Left lung (tissue), 10 donors: ENCODE results near the gene WNT5B. TPM values are rescaled to one million over a fixed set of nuclear protein-coding genes. Genes with fewer than 3 reads are reported as not detected.

Source experiments
- ATAC-seq: fragments of 200-7000 bp; cut with Tn5 transposase; one replicate; pipeline ENCODE4 v1.9.1; 2020; ENCODE audit warnings: moderate library complexity
- DNase-seq, 4 donors: peaks; one replicate each; pipeline ENCODE4 v3.0.0-alpha.2; 2013 to 2020
- H3K27ac ChIP-seq, 2 donors: fragments of 200-600 bp; sonication (generic) in 1 of 2; one replicate each; pipeline versions ENCODE4 v1.5.0 to v1.8.0; 2020 to 2021
- H3K27me3 ChIP-seq, 2 donors: fragments of 200-600 bp; sonication (generic) in 1 of 2; one replicate each; pipeline versions ENCODE4 v1.5.0 to v1.8.0; 2020 to 2021
- H3K36me3 ChIP-seq, 2 donors: fragments of 200-600 bp; sonication (generic) in 1 of 2; one replicate each; pipeline versions ENCODE4 v1.5.0 to v1.8.0; 2020 to 2021
- H3K4me1 ChIP-seq, 2 donors: fragments of 200-600 bp; one replicate each; pipeline ENCODE4 v1.8.0; 2021
- H3K4me3 ChIP-seq, 2 donors: fragments of 200-600 bp; sonication (generic) in 1 of 2; one replicate each; pipeline versions ENCODE4 v1.5.0 to v1.8.0; 2020 to 2021; ENCODE audit warnings: mild to moderate bottlenecking in 1 of 2
- H3K9me3 ChIP-seq, 2 donors: fragments of 200-600 bp; sonication (generic) in 1 of 2; one replicate each; pipeline versions ENCODE4 v1.5.0 to v1.8.0; 2020 to 2021
- CTCF ChIP-seq, 2 donors: fragments of 200-600 bp; sonication (generic) in 1 of 2; IDR thresholded peaks; one replicate each; pipeline versions ENCODE4 v1.5.0 to v1.8.0; 2021; ENCODE audit warnings: antibody characterized with exemption in 2 of 2
- intact Hi-C, 2 donors: fragments of 100-400 bp; cut with DNase I; formaldehyde crosslinking; loops; one replicate each; pipeline versions ENCODE4 v1.11.2 to v1.14.2; 2022
- polyA plus RNA-seq, 6 donors: library from polyadenylated mRNA; unstranded; fragments of 120-200 nt; gene quantifications; one replicate each; pipeline ENCODE4 v1.2.1, GENCODE V29; 2013; ENCODE audit not compliant: insufficient read length in 6 of 6
- total RNA-seq, 2 donors: library from RNA; stranded (reverse); fragmentation: NEBNext Ultra II Directional; extraction: Animal tissue kit (Norgen Biotek cat#: 25700); gene quantifications; one replicate each; pipeline ENCODE4 v1.2.1, GENCODE V29; 2021
- donor health status: DM: no; HTN: yes; CAD: no.
- donor health status: DM: no; HTN: no; CAD: no.

The WNT5B gene
- total and polyA plus RNA-seq, 8 donors = 3.3 to 8.8 (median 6.7) TPM

GRCh38 chr12:1644534-1645438, 15.8 kb downstream of the WNT5B start:
- Histone ChIP-seq H3K4me3 (no peak overlapping the region), H3K27ac (no peak overlapping the region), H3K36me3 (no peaks in the 10 kb centered on the region), H3K27me3 (no peaks in the 10 kb centered on the region), H3K4me1 (peaks cover 0 to 22% of the 10 kb centered on the region in 2 donors), H3K9me3 (no peaks in the 10 kb centered on the region)
- ATAC-seq = peak; percentile 70
- intact Hi-C loops = loop anchor here in 1 of 2 donors (10.0 kb wide), 1 partner anchor 290 kb away; no protein-coding TSS in a partner anchor
- DNase-seq = peak; percentile 65 to 94 (median 85)
- no peak for TF ChIP-seq CTCF (IDR thresholded peaks at IDR 0.05)

- TF ChIP-seq CTCF (IDR thresholded peaks at IDR 0.05) = no peak
- intact Hi-C loops = loop anchor here in 1 of 2 donors (10.0 kb wide), 1 partner anchor 289 kb away; no protein-coding TSS in a partner anchor
- Histone ChIP-seq H3K36me3 (no peaks in the 10 kb centered on the region), H3K27me3 (no peaks in the 10 kb centered on the region), H3K9me3 (no peaks in the 10 kb centered on the region), H3K4me3 (no peak overlapping the region), H3K27ac (no peak overlapping the region), H3K4me1 (peaks cover 0 to 22% of the 10 kb centered on the region in 2 donors)
- no peak for ATAC-seq
- no peak for DNase-seq
These were observed 16.8 kb downstream of the WNT5B start for GRCh38 chr12:1645819-1646218.

- DNase-seq (peak in 1 of 4 donors; percentile 82), ATAC-seq (peak; percentile 27)
- no peak for TF ChIP-seq CTCF (IDR thresholded peaks at IDR 0.05)
- H3K9me3 ChIP-seq = no peaks in the 10 kb centered on the region
- H3K36me3 ChIP-seq = no peaks in the 10 kb centered on the region
- H3K27me3 ChIP-seq = no peaks in the 10 kb centered on the region
- no peak overlapping the region for H3K4me3 ChIP-seq
- no peak overlapping the region for H3K27ac ChIP-seq
- intact Hi-C loops = loop anchor here in 1 of 2 donors (10.0 kb wide), 1 partner anchor 288 kb away; no protein-coding TSS in a partner anchor
- H3K4me1 ChIP-seq = peaks cover 0 to 22% of the 10 kb centered on the region in 2 donors
These were observed 17.7 kb downstream of the WNT5B start for GRCh38 chr12:1646569-1647284.

- intact Hi-C loops = loop anchor here in 1 of 2 donors (10.0 kb wide), 1 partner anchor 288 kb away; no protein-coding TSS in a partner anchor
- no peak for ATAC-seq
These were observed 18.2 kb downstream of the WNT5B start for GRCh38 chr12:1647285-1647669.

More at GRCh38 chr12:1647285-1647669, 18.2 kb downstream of the WNT5B start:
- H3K4me1 ChIP-seq = peaks cover 0 to 22% of the 10 kb centered on the region in 2 donors
- DNase-seq = no peak
- no peak overlapping the region for H3K4me3 ChIP-seq
- no peak overlapping the region for H3K27ac ChIP-seq
- no peaks in the 10 kb centered on the region for H3K36me3 ChIP-seq
- H3K27me3 ChIP-seq = no peaks in the 10 kb centered on the region
- H3K9me3 ChIP-seq = no peaks in the 10 kb centered on the region
- TF ChIP-seq CTCF (IDR thresholded peaks at IDR 0.05) = no peak
